Esophagus mucosa (tissue), 1 donor: ENCODE data around the gene SNRPN. TPM values are rescaled to one million over a fixed set of nuclear protein-coding genes. Genes with fewer than 3 reads are reported as not detected.
A peak's percentile ranks its signal among the peaks of the same experiment; 100 is the strongest.
"Not testable (repeated sequence)": the region's sequence is repeated elsewhere in the genome, so short reads cannot be mapped to it uniquely, and the experiment has no call there.

ENCODE experiments used
- ATAC-seq: fragments of 200-7000 bp; cut with Tn5 transposase; one replicate; pipeline ENCODE4 v1.9.1; 2020
- total RNA-seq: library from RNA; stranded (reverse); gene quantifications from one replicate; pipeline ENCODE4 v1.2.4, GENCODE V29; 2023
- donor health status: DM: yes; HTN: yes; CAD: no.

Gene SNRPN
- total RNA-seq, 1 donor from 2014 or later: 18.4 TPM

DNA sequence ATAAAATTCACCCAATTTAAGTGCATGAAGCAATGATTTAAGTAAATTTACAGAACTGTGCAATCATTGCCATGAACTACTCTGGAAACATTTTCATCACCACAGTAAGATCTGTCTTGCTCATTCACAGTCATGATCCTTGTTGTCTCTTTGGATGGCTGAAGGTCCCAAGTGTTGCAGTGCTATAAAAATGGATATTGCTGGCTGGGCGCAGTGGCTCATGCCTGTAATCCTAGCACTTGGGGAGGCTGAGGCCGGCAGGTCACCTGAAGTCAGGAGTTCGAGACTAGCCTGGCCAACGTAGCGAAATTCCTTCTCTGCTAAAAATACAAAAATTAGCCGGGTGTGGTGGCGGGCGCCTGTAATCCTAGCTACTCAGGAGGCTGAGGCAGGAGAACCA, 17.0 kb downstream of the SNRPN start:
- ATAC-seq: no peak

DNA sequence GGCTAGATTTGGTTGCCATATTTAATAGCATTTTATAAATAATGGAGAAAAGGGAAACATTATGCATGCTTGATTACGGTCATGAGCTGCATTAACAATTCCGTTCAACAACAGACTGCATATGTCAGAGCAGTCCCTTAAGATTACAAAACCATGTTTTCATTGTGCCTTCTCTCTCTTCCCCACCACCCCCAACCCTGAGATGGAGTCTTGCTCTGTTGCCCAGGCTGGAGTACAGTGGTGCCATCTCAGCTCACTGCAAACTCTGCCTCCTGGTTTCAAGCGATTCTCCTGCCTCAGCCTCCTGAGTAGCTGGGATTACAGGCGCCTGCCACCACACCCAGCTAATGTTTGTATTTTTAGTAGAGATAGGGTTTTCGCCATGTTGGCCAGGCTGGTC, 17.9 kb downstream of the SNRPN start:
- ATAC-seq: not testable (repeated sequence)

DNA sequence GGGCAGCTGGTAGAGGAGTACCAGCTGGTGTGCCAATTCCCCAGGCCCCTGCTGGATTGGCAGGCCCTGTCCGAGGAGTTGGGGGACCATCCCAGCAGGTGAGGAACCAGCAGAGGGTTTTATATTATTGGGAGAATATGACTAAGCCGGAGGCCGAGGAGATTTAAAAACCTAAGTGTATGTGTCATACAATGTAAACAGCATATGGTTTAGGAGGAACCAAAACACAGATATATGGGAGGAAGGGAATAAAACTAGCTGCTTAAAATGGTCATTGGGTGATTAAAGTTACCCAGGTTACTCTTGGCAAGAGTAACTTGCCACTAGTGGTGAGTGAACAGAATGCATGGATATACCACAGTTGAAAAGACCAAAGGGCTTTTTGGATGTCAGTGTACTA, 22.1 kb downstream of the SNRPN start:
- ATAC-seq: no peak

DNA sequence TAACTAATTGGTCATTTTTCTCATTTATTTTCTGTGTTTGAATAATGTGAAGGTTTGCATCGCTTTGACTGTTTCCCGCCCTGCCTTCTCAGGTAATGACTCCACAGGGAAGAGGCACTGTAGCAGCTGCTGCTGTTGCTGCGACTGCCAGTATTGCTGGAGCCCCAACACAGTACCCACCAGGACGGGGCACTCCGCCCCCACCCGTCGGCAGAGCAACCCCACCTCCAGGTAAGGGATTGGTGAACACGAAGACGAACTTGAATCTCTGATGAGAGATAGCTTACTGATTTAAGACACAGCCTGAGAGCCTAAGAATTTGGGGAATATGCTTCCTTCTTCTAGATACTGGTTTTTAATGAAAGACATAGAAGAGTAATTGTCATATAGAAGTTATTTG, 22.9 kb downstream of the SNRPN start:
- no peak for ATAC-seq

DNA sequence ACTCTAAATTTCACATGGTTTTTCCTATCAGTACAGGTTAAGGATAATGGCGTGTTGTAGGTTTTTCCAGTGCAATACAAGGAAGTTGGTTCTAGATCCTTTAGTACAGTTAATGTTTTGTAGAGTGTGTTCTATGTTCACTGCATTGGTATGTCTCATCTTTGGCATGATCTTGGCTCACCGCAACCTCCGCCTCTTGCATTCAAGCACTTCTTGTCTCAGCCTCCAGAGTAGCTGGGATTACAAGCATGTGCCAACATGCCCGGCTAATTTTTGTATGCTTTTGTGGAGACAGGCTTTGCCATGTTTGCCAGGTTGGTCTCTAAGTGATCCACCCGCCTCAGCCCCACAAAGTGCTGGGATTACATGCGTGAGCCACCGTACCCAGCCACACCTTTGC, 30.4 kb downstream of the SNRPN start:
- peak; percentile 47 for ATAC-seq

DNA sequence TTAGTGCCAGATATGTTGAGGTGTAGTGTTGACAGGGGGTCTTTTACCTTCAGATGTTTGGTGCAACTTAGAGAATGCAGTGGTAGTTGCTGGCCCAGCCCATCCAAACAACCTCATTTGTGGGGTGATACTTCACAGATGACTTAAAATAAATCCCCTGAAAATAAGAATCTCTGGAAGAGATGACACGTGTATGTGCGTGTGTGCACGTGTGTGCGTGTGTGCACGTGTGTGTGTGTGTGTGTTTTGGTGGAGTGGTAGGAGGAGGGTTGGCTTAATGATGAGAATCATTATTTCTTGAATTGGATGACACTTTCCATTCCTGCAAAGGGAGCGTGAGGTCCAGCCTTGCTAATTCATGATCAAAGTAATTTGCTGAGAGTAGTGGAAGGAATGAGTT, 31.9 kb downstream of the SNRPN start:
- ATAC-seq: no peak

DNA sequence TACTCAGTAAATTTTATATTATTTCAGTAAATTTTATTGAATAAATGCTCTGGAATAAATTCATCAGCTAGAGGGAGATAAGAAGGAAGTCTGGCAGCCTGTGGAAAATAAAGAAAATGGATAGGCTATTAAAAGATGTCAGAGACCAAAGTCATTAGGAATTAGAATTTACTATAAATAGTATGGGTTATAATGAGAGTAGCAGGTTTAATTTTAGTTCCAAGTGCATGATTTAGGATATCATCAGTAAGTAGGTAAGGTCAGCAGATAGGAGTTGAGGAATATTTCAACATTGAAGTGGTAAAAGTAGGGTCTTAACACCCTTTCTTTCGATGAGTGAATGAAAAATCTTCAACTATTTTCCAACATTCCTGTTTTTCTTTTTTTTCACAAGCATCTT, 64.6 kb downstream of the SNRPN start:
- ATAC-seq: no peak

DNA sequence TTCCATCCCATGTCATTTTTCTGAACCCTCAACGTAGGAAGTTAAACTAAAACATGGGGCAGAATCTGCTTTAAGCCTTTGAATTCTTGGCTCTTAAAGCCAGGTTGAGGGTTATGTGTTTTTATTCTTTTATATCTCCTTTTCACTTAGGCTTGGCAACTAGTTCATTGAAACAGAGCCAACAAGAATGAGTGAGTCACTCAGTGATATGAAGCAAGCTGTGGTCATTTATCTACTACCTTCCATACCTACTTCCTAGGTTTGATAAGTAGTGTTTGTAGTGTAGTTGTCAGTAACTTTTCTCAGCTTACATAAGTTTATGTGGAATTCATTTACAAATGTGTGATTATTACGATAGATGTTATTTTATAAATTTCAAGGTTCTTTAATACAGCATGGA, 67.4 kb downstream of the SNRPN start:
- ATAC-seq: no peak

Other genes starting within 250 kb of the SNRPN start
- 3.9 TPM for gene SNURF, start within 50 bp of the SNRPN start, total RNA-seq